Stimulated activated CD8-positive, alpha-beta memory T cell treated with anti-CD3 and anti-CD28 coated beads, Interleukin-12 subunit alpha, Interleukin-12 subunit beta, amount 100 ng/mL, for 4 hours (primary cell): ENCODE data around the gene TMEM163.
"Not testable (repeated sequence)": the region's sequence is repeated elsewhere in the genome, so short reads cannot be mapped to it uniquely, and the experiment has no call there.

ENCODE experiments used
- DNase-seq: peaks from one replicate; pipeline ENCODE4 v3.0.0-alpha.2; 2020; ENCODE audit warnings: low read depth

TMEM163 gene

GRCh38 chr2:134532537-134532936 is 186.3 kb downstream of the TMEM163 start:
- DNase-seq: no peak

DNA sequence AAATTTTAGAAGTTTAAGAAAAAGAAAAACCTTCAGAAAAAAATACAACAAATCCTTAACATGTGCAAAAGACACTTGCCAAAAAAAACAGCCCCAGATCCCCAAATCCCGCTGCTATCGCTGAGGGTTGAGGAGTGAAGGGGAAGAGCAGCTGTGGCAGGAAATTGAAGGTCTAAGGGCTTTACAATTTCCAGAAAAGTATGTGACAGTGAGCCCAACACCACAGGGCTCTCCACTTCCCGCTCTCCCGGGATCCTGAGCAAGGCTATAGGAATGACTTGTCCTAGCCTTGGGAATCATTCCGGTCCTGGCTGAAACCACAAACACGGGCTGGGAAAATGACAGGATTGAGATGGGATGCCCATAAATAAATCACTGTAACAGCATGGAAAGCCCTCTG is 191.4 kb downstream of the TMEM163 start:
- DNase-seq: no peak

DNA sequence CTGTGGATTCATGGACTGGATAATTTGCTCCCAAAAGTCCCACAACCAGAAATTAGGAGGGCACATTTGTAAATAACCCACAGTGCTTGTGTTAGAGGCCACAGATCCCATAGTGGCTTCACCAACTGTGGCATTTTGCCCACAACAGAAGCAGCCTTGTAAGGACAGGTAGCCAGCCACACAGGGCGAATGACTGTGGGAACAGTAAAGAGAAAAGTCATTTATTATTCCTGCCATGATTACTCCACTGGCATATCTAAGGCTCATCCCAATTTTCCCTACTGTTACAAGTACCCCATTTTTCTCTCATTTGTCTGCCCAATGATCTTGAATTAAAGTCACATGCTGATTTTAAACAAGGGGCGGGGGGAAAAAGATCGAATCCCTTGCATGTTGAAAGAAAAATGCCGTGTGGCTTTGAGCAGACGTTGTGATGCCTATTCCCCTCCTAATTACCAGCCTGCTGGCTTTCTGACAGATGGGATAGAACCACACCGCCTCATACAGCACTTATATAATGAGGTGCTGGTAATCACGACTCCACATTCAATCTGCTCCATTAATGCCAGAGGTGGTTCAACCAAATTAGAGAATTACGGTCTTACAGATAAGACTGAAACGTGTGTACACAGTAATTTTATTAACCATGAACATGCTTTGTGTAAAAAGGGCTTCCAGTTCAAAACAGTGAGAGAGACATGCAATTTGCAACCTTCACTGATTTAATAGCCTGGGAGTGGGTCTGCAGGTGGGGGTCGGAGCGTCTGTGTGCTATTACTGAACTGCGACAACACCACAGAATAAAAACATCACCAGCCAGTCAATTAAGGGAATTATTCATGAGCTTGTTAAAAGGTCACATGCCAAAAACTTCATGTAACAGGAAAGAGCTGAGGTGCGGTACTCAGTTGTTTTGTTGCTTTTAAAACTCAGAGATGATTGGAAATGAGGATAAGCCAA is 196.0 kb downstream of the TMEM163 start:
- DNase-seq: no peak

DNA sequence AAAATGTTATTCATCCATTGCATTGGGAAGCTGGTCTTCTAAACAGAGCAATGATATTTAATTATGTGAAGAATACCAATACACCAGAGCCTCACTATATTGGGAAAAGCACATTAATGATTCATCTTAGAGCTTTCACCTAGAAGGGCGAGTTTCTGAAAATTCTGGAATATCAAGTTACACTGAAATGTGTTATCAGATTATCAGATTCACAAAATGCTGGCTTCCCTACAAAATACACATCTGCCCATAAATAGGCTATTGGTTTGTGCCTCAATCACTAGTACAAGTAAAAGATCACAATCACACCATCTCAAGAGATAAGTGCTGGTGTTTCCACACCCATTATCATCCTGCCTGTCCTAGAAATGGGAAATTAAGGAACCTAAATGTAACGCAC is 200.7 kb downstream of the TMEM163 start:
- no peak for DNase-seq

- DNase-seq: no peak
Measured at GRCh38 chr2:134515137-134515536, 203.7 kb downstream of the TMEM163 start.

DNA sequence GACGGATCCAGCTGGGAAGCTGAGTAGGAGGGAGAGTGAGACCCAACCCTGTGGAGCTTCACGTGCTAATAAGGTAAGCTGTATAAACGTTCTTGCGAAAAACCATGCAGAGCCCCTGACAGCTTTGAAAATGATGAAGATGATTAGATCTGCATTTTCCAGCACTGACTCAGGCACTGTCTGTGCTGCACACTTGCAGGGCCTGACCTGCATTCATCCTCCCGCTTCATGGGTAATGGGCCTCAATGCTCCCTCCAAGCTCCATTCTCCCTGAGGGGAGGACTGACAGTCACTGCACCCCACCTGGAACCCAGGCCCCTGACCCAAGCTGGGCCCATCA is 205.4 kb downstream of the TMEM163 start:
- DNase-seq: no peak

DNA sequence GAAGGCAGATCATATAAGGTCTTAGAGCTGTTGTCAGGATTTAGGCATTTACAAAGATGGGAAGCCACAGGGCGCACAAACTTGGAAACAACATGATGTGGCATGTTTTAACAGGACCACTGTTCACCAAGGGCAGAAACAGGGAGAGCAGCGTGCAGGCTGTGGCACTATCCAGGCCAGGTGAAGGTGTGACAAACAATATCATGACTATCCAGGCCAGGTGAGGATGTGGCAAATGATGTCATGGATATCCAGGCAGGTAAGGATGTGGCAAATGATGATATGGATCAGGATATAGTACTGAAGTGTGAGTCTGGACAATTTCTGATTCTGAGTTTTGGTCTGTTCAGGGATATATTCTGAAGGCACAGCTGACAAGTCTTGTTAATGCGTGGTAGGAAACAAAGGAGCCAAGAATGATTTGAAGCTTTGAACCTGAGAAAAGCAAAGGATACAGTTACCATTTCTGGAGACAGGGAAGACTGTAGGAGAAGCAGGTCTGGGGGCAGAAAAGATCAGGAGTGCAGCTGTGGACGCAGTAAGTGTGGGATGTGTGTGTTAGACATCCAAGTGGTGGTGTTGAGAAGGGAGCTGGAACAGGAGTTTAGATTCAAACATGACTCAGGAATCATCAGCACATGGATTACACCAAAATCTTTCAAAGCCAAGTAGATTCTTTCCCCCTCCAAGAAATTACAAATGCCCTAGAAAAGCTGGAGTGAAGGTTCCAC is 205.9 kb downstream of the TMEM163 start:
- no peak for DNase-seq

- no peak for DNase-seq
Measured at GRCh38 chr2:134508391-134508790, 210.4 kb downstream of the TMEM163 start.

GRCh38 chr2:134507697-134508096 is 211.1 kb downstream of the TMEM163 start:
- DNase-seq: no peak

GRCh38 chr2:134507159-134507558 is 211.6 kb downstream of the TMEM163 start:
- DNase-seq: not testable (repeated sequence)

- no peak for DNase-seq
Measured at GRCh38 chr2:134505446-134505845, 213.4 kb downstream of the TMEM163 start.

GRCh38 chr2:134504586-134505336 is 214.0 kb downstream of the TMEM163 start:
- DNase-seq: no peak

GRCh38 chr2:134502104-134502503 is 216.7 kb downstream of the TMEM163 start:
- DNase-seq: no peak

GRCh38 chr2:134501476-134502091 is 217.2 kb downstream of the TMEM163 start:
- no peak for DNase-seq

GRCh38 chr2:134500211-134500935 is 218.4 kb downstream of the TMEM163 start:
- no peak for DNase-seq

DNA sequence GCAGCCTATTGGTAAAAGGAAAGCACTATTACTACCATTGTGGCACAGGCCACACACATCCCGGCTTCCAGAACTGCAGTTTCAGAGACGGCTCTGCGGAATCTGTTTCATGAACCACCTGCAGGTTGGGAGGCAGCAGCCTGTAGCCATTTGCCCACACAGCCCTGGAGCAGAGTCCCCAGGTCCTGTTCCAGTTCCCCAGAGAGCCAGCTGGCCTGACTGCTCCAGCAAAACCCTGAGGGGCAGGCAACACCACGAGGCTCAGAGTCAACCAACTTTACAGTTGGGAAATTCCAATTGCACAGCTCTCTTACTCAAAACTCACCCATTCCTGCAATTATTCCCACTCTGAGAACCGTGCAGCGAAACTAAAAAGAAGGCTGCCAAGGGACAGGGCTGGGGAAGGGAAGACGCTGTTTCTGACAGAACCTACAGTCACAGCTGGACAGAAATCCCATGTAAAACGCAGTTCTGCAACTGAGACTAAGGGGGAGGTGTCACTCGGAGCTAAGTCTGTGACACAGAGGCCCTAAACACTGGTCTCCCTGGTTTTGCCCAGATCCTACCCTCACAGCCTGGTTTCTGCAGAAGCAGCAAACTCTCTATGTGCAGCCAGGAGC is 219.4 kb downstream of the TMEM163 start:
- no peak for DNase-seq

DNA sequence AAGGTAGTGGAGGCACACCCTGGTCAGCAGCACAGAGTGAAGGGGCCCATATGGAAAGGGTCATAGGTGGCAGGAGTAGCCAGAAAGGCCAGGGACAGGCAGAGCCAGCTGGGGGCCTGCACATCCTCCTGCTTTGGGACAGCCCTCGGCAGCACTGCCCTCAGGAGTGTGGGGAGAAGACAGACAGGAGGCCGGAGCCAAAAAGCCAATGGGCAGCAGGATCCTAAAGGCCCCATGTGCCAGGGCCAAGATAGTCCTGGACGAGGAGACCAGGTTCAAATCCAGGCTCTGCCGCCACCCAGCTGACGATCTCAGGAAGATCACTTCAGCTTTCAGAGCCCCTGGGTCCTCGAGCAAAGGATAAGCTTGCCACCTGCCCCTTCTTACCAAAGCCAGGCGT is 220.1 kb downstream of the TMEM163 start:
- no peak for DNase-seq

DNA sequence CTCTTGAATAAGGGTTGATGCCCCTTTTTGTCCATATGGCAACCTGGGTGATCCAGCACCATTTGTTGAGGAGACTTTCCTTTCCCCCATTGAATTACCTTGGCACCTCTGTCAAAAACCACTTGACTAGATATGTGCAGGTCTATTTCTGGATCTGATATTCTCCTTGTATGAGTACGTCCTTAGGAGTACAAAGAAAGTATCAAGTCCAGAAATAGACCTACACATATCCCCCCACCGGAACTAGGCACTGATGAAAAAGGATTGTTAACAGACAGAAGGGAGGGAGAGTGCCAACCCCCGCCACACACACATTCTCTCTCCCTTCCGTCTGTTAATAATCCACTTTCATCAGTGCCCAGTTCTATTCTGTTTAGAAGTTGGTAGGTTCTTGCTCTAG is 225.0 kb downstream of the TMEM163 start:
- DNase-seq: no peak

DNA sequence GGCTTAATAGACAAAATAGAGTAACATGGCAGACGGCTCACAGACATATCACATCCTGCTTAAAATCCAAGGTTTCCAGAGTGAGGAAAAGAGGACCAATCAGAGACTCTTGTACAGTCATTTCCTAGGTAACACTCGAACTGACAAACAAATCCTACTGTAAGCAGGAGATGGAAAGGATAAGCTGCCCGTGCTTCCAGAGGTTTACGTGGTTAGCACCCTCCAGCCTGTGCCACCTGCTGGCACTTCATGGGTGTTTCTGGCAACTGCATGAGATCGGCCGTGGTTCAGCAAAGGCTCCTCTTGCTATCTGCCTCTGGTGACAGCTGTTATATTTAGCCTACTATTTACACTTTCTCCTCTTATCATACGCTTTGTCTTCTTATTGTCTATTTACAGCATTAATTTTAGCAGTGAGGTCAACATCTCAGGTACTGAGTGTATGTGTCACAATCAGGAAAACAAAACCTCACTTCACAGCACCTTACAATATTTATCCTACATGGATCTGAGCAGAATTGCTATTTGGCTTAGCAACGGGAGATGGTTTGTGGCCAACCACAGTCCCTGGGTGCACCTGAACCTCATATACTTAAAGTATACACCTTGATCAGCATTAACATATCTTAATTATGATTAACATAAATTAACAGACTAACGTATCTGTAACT is 226.9 kb downstream of the TMEM163 start:
- no peak for DNase-seq

GRCh38 chr2:134491022-134491421 is 227.8 kb downstream of the TMEM163 start:
- no peak for DNase-seq
